ENCODE measurements around the gene BMAL1. TPM values are rescaled to one million over a fixed set of nuclear protein-coding genes. Genes with fewer than 3 reads are reported as not detected.

Gene BMAL1
- total RNA-seq, 2 donors from 2014 or later: 3.7 to 7.2 TPM

DNA sequence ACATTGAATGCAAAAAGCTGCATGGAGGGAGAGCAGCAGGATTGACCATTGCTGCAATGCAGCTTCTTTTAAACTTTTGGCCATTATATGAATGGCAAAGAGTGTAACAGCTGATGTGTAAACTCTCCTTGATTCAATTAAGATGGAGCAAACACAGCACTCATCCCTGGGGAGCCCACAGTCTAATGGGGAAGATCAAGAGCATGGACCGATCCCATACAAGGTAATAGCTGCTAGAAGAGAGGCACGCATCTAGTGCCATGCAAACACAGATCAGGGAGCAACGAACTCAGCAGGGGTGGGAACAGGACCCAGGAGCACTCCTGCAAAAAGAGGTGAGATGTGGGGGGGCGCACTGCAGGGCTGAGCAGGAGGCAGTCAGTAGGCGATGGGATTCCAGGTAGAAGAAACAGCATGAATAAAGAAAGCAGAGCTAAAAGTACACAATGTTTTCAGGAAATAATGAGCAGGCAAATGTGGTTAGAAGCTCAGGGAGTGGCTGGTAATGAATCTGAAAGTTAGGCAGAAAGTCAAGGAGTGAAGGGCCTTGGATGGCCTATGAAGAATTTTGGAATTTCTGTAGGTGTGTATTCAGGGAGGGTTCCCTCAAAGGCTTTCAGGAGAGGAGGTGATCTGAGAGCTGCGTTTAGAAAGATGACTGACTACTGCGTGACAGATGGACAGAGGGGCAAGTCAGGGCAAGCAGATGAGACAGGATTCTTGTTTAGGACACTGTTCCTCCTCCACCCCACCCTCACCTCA lies 17.2 kb upstream of the BMAL1 start:
- no peak overlapping the region for H3K4me3 Mint-ChIP-seq
- H3K4me3 ChIP-seq (ENCODE audit: low read length): no peak overlapping the region
- H3K9ac ChIP-seq (ENCODE audit: extremely low read depth, low read length, poor library complexity, severe bottlenecking): no peak overlapping the region
- DNase-seq: peak; percentile 72
- no peaks in the 10 kb centered on the region for H3K9me3 Mint-ChIP-seq
- H3K27ac ChIP-seq (ENCODE audit: low read depth, low read length): no peak overlapping the region
- 72 to 78% methylated on average over 7 of the region's 7 CpGs for WGBS, 2 experiments (ENCODE audit: insufficient coverage in 1 of 2, insufficient read length in 1 of 2)
- no peaks in the 10 kb centered on the region for H3K36me3 Mint-ChIP-seq (ENCODE audit: low read depth)
- peaks cover 23% of the 10 kb centered on the region for H3K4me1 Mint-ChIP-seq
- H3K4me1 ChIP-seq (ENCODE audit: control insufficient read depth, insufficient read depth, low read length): no peaks in the 10 kb centered on the region
- peaks cover 36% of the 10 kb centered on the region for H3K27me3 ChIP-seq (ENCODE audit: control insufficient read depth, insufficient read depth, low read length, poor library complexity, severe bottlenecking)
- no peak overlapping the region for H3K27ac Mint-ChIP-seq
- peaks cover 21% of the 10 kb centered on the region for H3K27me3 Mint-ChIP-seq (ENCODE audit: insufficient read depth)
- no peaks in the 10 kb centered on the region for H3K36me3 ChIP-seq (ENCODE audit: control insufficient read depth, insufficient read depth, low read length)
- H3K9me3 ChIP-seq (ENCODE audit: control insufficient read depth, low read length): no peaks in the 10 kb centered on the region
- TF ChIP-seq, protein P1, sequence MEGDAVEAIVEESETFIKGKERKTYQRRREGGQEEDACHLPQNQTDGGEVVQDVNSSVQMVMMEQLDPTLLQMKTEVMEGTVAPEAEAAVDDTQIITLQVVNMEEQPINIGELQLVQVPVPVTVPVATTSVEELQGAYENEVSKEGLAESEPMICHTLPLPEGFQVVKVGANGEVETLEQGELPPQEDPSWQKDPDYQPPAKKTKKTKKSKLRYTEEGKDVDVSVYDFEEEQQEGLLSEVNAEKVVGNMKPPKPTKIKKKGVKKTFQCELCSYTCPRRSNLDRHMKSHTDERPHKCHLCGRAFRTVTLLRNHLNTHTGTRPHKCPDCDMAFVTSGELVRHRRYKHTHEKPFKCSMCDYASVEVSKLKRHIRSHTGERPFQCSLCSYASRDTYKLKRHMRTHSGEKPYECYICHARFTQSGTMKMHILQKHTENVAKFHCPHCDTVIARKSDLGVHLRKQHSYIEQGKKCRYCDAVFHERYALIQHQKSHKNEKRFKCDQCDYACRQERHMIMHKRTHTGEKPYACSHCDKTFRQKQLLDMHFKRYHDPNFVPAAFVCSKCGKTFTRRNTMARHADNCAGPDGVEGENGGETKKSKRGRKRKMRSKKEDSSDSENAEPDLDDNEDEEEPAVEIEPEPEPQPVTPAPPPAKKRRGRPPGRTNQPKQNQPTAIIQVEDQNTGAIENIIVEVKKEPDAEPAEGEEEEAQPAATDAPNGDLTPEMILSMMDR (conservative IDR thresholded peaks at IDR 0.05): no peak

DNA sequence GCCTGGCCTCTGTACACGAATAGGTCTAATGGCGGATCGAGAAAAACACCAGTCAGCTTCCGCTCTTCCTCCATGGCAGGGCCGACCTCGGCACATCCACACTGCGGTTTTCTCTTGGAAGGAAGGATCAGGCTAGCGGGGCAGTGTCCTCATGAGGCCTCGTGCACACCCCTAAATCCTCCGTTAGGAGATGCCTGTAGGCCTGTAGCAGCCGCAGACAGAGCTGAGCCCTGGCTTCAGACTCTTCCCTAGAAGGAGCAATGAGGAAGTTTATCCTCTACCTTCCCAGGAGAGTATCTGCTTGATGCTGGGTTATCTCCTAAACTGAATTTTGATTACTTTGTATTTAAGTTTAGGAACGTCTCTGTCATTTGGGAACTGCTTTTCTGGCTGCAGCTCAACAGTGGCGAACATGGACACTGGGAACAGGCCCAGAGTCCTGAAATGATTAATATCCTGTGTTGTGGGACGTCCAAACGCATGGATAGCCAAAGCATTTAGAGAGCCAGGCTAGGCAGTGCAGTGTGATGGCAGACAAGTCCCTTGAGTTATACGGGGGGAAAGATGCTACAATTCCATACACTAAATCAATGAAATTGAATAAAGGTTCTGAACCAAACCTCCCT lies 16.5 kb upstream of the BMAL1 start:
- Histone ChIP-seq H3K4me1 (ENCODE audit: control insufficient read depth, insufficient read depth, low read length) (no peaks in the 10 kb centered on the region), H3K9ac (ENCODE audit: extremely low read depth, low read length, poor library complexity, severe bottlenecking) (no peak overlapping the region), H3K36me3 (ENCODE audit: control insufficient read depth, insufficient read depth, low read length) (no peaks in the 10 kb centered on the region), H3K27me3 (ENCODE audit: control insufficient read depth, insufficient read depth, low read length, poor library complexity, severe bottlenecking) (peaks cover 36% of the 10 kb centered on the region), H3K27ac (ENCODE audit: low read depth, low read length) (no peak overlapping the region), H3K9me3 (ENCODE audit: control insufficient read depth, low read length) (no peaks in the 10 kb centered on the region), H3K4me3 (ENCODE audit: low read length) (no peak overlapping the region)
- Mint-ChIP-seq H3K27ac (no peak overlapping the region), H3K27me3 (ENCODE audit: insufficient read depth) (peaks cover 21% of the 10 kb centered on the region), H3K9me3 (no peaks in the 10 kb centered on the region), H3K36me3 (ENCODE audit: low read depth) (no peaks in the 10 kb centered on the region), H3K4me3 (no peak overlapping the region), H3K4me1 (peaks cover 23% of the 10 kb centered on the region)
- TF ChIP-seq, protein P1 (conservative IDR thresholded peaks at IDR 0.05): no peak
- no peak for DNase-seq
- WGBS, 2 experiments (ENCODE audit: insufficient coverage in 1 of 2, insufficient read length in 1 of 2): 87 to 93% methylated on average over 15 to 16 of the region's 16 CpGs

DNA sequence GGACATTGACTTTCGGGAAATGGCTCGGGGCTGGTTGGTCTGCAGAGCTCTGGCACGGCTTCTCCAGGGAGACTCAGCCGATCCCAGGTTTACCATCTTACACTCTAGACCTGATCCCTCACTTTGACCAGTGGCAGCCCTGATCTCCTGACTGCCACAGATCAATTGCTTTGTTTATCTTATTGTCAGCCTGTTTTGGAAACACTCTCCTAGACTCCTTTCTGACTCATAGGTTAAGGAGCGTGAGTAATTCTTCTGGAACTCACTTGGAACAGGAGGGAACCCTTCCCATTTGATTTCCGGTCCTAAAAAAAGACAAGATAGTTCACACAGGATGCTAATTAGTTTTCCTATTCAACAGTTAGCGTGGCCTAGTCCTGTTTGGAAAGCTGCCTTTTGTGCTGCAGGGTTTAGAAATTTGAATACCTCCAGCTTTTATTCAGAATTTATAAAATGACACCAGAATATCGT lies 16.0 kb upstream of the BMAL1 start:
- TF ChIP-seq, protein P1 (conservative IDR thresholded peaks at IDR 0.05): no peak
- no peak overlapping the region for H3K9ac ChIP-seq (ENCODE audit: extremely low read depth, low read length, poor library complexity, severe bottlenecking)
- Mint-ChIP-seq H3K4me3 (no peak overlapping the region), H3K27ac (no peak overlapping the region), H3K9me3 (no peaks in the 10 kb centered on the region), H3K27me3 (ENCODE audit: insufficient read depth) (peaks cover 21% of the 10 kb centered on the region), H3K4me1 (peaks cover 23% of the 10 kb centered on the region), H3K36me3 (ENCODE audit: low read depth) (no peaks in the 10 kb centered on the region)
- no peak overlapping the region for H3K4me3 ChIP-seq (ENCODE audit: low read length)
- peaks cover 38% of the 10 kb centered on the region for H3K27me3 ChIP-seq (ENCODE audit: control insufficient read depth, insufficient read depth, low read length, poor library complexity, severe bottlenecking)
- no peaks in the 10 kb centered on the region for H3K9me3 ChIP-seq (ENCODE audit: control insufficient read depth, low read length)
- no peaks in the 10 kb centered on the region for H3K36me3 ChIP-seq (ENCODE audit: control insufficient read depth, insufficient read depth, low read length)
- DNase-seq: peak; percentile 47
- H3K27ac ChIP-seq (ENCODE audit: low read depth, low read length): no peak overlapping the region
- 74 to 76% methylated on average over 6 to 8 of the region's 8 CpGs for WGBS, 2 experiments (ENCODE audit: insufficient coverage in 1 of 2, insufficient read length in 1 of 2)
- H3K4me1 ChIP-seq (ENCODE audit: control insufficient read depth, insufficient read depth, low read length): no peaks in the 10 kb centered on the region

Data from endodermal cell (in vitro differentiated cells).